GM23338 (cell line): Measurements from ENCODE around the gene CLDN7. TPM values are rescaled to one million over a fixed set of nuclear protein-coding genes. Genes with fewer than 3 reads are reported as not detected.

ENCODE experiments used
- ATAC-seq: fragments of 200-7000 bp; cut with Tn5 transposase; 3 replicates; pipeline ENCODE4 v1.9.1; 2020
- DNase-seq: peaks from one replicate; pipeline ENCODE4 v3.0.0-alpha.2; 2015; ENCODE audit warnings: low spot score
- H2AFZ ChIP-seq: fragments of 200-600 bp; sonication (generic); 2 replicates; pipeline ENCODE4 v1.8.0; 2016; ENCODE audit warnings: antibody characterized with exemption, mild to moderate bottlenecking, moderate library complexity
- H3F3A ChIP-seq: fragments of 200-600 bp; sonication (generic); replicated peaks from 2 replicates; pipeline ENCODE4 v1.8.0; 2017; ENCODE audit warnings: antibody characterized with exemption, mixed run types, low read depth
- H3K27ac ChIP-seq: fragments of 200-600 bp; sonication (generic); 2 replicates; pipeline ENCODE4 v1.6.1; 2016; ENCODE audit warnings: low read depth
- H3K27me3 ChIP-seq: fragments of 200-600 bp; sonication (generic); 2 replicates; pipeline ENCODE4 v1.8.0; 2016; ENCODE audit warnings: mild to moderate bottlenecking, mixed run types, moderate library complexity; ENCODE audit not compliant: insufficient read depth
- H3K36me3 ChIP-seq: fragments of 200-600 bp; sonication (generic); 2 replicates; pipeline ENCODE4 v1.8.0; 2016; ENCODE audit warnings: mild to moderate bottlenecking; ENCODE audit not compliant: insufficient read depth
- H3K4me1 ChIP-seq: fragments of 200-600 bp; sonication (generic); 2 replicates; pipeline ENCODE4 v1.8.0; 2016; ENCODE audit warnings: mild to moderate bottlenecking, moderate library complexity; ENCODE audit not compliant: insufficient read depth
- H3K4me2 ChIP-seq: fragments of 200-600 bp; sonication (generic); 2 replicates; pipeline ENCODE4 v1.7.1; 2017; ENCODE audit warnings: mixed run types
- H3K4me3 ChIP-seq: fragments of 200-600 bp; sonication (generic); 2 replicates; pipeline ENCODE4 v1.6.1; 2016; ENCODE audit warnings: mixed run types
- H3K79me2 ChIP-seq: fragments of 200-600 bp; sonication (generic); replicated peaks from 2 replicates; pipeline ENCODE4 v1.8.0; 2017; ENCODE audit warnings: mild to moderate bottlenecking; ENCODE audit not compliant: insufficient read depth
- H3K9me2 ChIP-seq: fragments of 200-600 bp; sonication (generic); 2 replicates; pipeline ENCODE4 v1.8.0; 2017; ENCODE audit not compliant: insufficient read depth
- H4K20me1 ChIP-seq: fragments of 200-600 bp; sonication (generic); replicated peaks from 2 replicates; pipeline ENCODE4 v1.8.0; 2017; ENCODE audit warnings: mild to moderate bottlenecking; ENCODE audit not compliant: insufficient read depth
- H3K27ac Mint-ChIP-seq: 2 replicates; pipeline ENCODE4 v1.8.0; 2020; ENCODE audit warnings: inconsistent platforms, mild to moderate bottlenecking, moderate library complexity, mixed read lengths
- H3K27me3 Mint-ChIP-seq: 3 replicates; pipeline ENCODE4 v1.8.0; 2022; ENCODE audit warnings: low read depth, mild to moderate bottlenecking, moderate library complexity, mixed read lengths, inconsistent platforms; ENCODE audit not compliant: insufficient read depth, poor library complexity
- H3K36me3 Mint-ChIP-seq: 3 replicates; pipeline ENCODE4 v1.8.0; 2021; ENCODE audit warnings: low read depth, mild to moderate bottlenecking, inconsistent platforms, moderate library complexity, mixed read lengths
- H3K4me1 Mint-ChIP-seq: 3 replicates; pipeline ENCODE4 v1.8.0; 2020; ENCODE audit warnings: mild to moderate bottlenecking, inconsistent platforms, mixed read lengths
- H3K4me3 Mint-ChIP-seq: 3 replicates; pipeline ENCODE4 v1.8.0; 2021; ENCODE audit warnings: moderate library complexity, mild to moderate bottlenecking, inconsistent platforms, mixed read lengths
- H3K9me3 Mint-ChIP-seq: 3 replicates; pipeline ENCODE4 v1.8.0; 2020; ENCODE audit warnings: moderate library complexity, mild to moderate bottlenecking, inconsistent platforms, mixed read lengths
- CTCF ChIP-seq, 2 experiments: fragments of 200-600 bp in 1 of 2; sonication (generic) in 1 of 2; conservative IDR thresholded peaks; 2 replicates each; pipeline versions ENCODE4 v1.5.1 to v1.6.1; 2016 to 2017; ENCODE audit warnings: antibody characterized with exemption in 2 of 2, low read depth in 2 of 2, mild to moderate bottlenecking in 2 of 2, moderate library complexity in 1 of 2
- EZH2 ChIP-seq: fragments of 200-600 bp; sonication (generic); IDR thresholded peaks from one replicate; pipeline ENCODE4 v1.8.0; 2017; ENCODE audit warnings: antibody characterized with exemption, mild to moderate bottlenecking, low read depth; ENCODE audit not compliant: unreplicated experiment
- EZH2phosphoT487 ChIP-seq: fragments of 200-600 bp; sonication (generic); IDR thresholded peaks from one replicate; pipeline ENCODE4 v1.8.1; 2018; ENCODE audit warnings: antibody characterized with exemption; ENCODE audit not compliant: unreplicated experiment
- POLR2AphosphoS5 ChIP-seq: IDR thresholded peaks from 2 replicates; pipeline ENCODE4 v1.6.1; 2016; ENCODE audit warnings: antibody characterized with exemption, low read depth
- STAT1 ChIP-seq: IDR thresholded peaks from one replicate; pipeline ENCODE4 v1.6.1; 2016; ENCODE audit warnings: antibody characterized with exemption; ENCODE audit not compliant: unreplicated experiment
- ZNF462 ChIP-seq: fragments of 250-450 bp; sonication (Bioruptor Pico); IDR thresholded peaks from 2 replicates; pipeline ENCODE4 v1.5.0; 2020; ENCODE audit warnings: mild to moderate bottlenecking, moderate library complexity
- microRNA counts: library from miRNA; unstranded; fragments of <30 nt; microRNA quantifications from one replicate; lab custom pipeline; 2017
- microRNA-seq: library from miRNA; unstranded; fragments of <30 nt; microRNA quantifications from one replicate; pipeline ENCODE4, GENCODE V29; 2017
- polyA plus RNA-seq: library from polyadenylated mRNA; unstranded; fragments of >200 nt; fragmentation: Nextera tagmentation; extraction: Ambion mirVana; gene quantifications from 2 replicates; pipeline ENCODE4 v1.2.1, GENCODE V29; 2016
- small RNA-seq: library from RNA; depleted of rRNA; stranded (forward); fragments of <200 nt; gene quantifications from one replicate; pipeline ENCODE3, GENCODE V24; 2014; ENCODE audit warnings: low replicate concordance
- total RNA-seq: library from RNA; depleted of rRNA; stranded (reverse); fragments of >200 nt; shearing (Covaris generic); gene quantifications from 2 replicates; pipeline ENCODE4 v1.2.3, GENCODE V29; 2014; rRNA removed

The CLDN7 gene
- total and polyA plus RNA-seq, 2 experiments from 2014 or later: 50.7 to 111 TPM

- TF ChIP-seq ZNF462 (CRISPR knock-in tag): no peak
- no peak for TF ChIP-seq EZH2
- TF ChIP-seq CTCF (conservative IDR thresholded peaks at IDR 0.05; ENCODE audit: low read depth in 2 of 2): peak; percentile 86 to 88
- no peak for TF ChIP-seq STAT1
- no peak for TF ChIP-seq EZH2phosphoT487
These were observed 48.4 kb downstream of the CLDN7 start (continued) for GRCh38 chr17:7213895-7214299.

- no peaks in the 10 kb centered on the region for H3K36me3 ChIP-seq
- ATAC-seq (no peak), DNase-seq (peak; percentile 76)
- H3K4me1 Mint-ChIP-seq: peaks cover 61% of the 10 kb centered on the region
- peaks cover 53% of the 10 kb centered on the region for H3K79me2 ChIP-seq
- H2AFZ ChIP-seq: no peak overlapping the region
- H3K4me3 Mint-ChIP-seq: peak overlapping the region; percentile 82
- H3K4me2 ChIP-seq: peak overlapping the region; percentile 98
- H4K20me1 ChIP-seq: no peaks in the 10 kb centered on the region; the same call in 1 of the 2 replicates
- peaks cover 20% of the 10 kb centered on the region for H3F3A ChIP-seq
- H3K36me3 Mint-ChIP-seq: peaks cover 3% of the 10 kb centered on the region; the same call in 2 of the 3 replicates
- H3K9me3 Mint-ChIP-seq: no peaks in the 10 kb centered on the region
- peak overlapping the region; percentile 16 for H3K27ac Mint-ChIP-seq
- peak overlapping the region; percentile 80 for H3K4me3 ChIP-seq
- H3K27me3 ChIP-seq: no peaks in the 10 kb centered on the region
- no peaks in the 10 kb centered on the region for H3K9me2 ChIP-seq
- no peak overlapping the region for H3K27ac ChIP-seq
- H3K27me3 Mint-ChIP-seq: peaks cover 26% of the 10 kb centered on the region
- TF ChIP-seq STAT1 (no peak), POLR2AphosphoS5 (peak; percentile 21; the same call in 1 of the 2 replicates)
- peaks cover 55% of the 10 kb centered on the region for H3K4me1 ChIP-seq
These were observed 50.6 kb downstream of the CLDN7 start for GRCh38 chr17:7211491-7212273.

MicroRNAs encoded within 50 kb of the gene (microRNA counts, 767-probe panel; counts per million panel counts)
- microRNA hsa-miR-324-3p (lab: Ali Mortazavi, UCI) (not detected), microRNA hsa-miR-324-5p (lab: Ali Mortazavi, UCI) (not detected)

Small RNA genes lying within 50 kb of the gene (microRNA-seq; reads per million reads assigned to microRNA genes)
- gene MIR324: 341 reads per million, percentile 80 among the genes with 10 or more reads in this experiment

Small RNA genes lying within 50 kb of the gene (small RNA-seq; reads per million reads assigned to genes)
- gene MIR324 (1.5 reads per million, percentile 74 among the genes with 10 or more reads in this experiment), gene RF00019 (not detected)

Other genes with a start within 250 kb of the CLDN7 start
Only the 30 nearest of the 35 such genes appear.
- gene SLC16A11, start 218.4 kb downstream of the CLDN7 start, total RNA-seq: 0.42 TPM in 1 of 2 replicates, not detected in the other
- gene SLC16A11, start 218.4 kb downstream of the CLDN7 start, polyA plus RNA-seq: 0.68 and 1.4 TPM in 2 replicates
- not detected in 2 replicates for gene CLEC10A, start 182.2 kb downstream of the CLDN7 start, total RNA-seq
- not detected in 2 replicates for gene CLEC10A, start 182.2 kb downstream of the CLDN7 start, polyA plus RNA-seq
- 0.97 TPM in 1 of 2 replicates, not detected in the other for gene ASGR2, start 147.7 kb downstream of the CLDN7 start, total RNA-seq
- not detected in 2 replicates for gene ASGR2, start 147.7 kb downstream of the CLDN7 start, polyA plus RNA-seq
- 5.3 and 9.0 TPM in 2 replicates for gene ASGR1, start 83.1 kb downstream of the CLDN7 start, total RNA-seq
- 5.9 and 8.3 TPM in 2 replicates for gene ASGR1, start 83.1 kb downstream of the CLDN7 start, polyA plus RNA-seq
- gene DLG4, start 42.6 kb downstream of the CLDN7 start, total RNA-seq: 28.7 and 31.0 TPM in 2 replicates
- 7.7 and 11.1 TPM in 2 replicates for gene DLG4, start 42.6 kb downstream of the CLDN7 start, polyA plus RNA-seq
- gene ACADVL, start 42.5 kb downstream of the CLDN7 start, total RNA-seq: 108 and 152 TPM in 2 replicates
- 139 and 156 TPM in 2 replicates for gene ACADVL, start 42.5 kb downstream of the CLDN7 start, polyA plus RNA-seq
- 53.9 and 80.6 TPM in 2 replicates for gene DVL2, start 28.0 kb downstream of the CLDN7 start, total RNA-seq
- 17.6 and 19.7 TPM in 2 replicates for gene DVL2, start 28.0 kb downstream of the CLDN7 start, polyA plus RNA-seq
- gene PHF23, start 23.0 kb downstream of the CLDN7 start, total RNA-seq: 33.2 and 51.0 TPM in 2 replicates
- gene PHF23, start 23.0 kb downstream of the CLDN7 start, polyA plus RNA-seq: 35.4 and 36.6 TPM in 2 replicates
- gene GABARAP, start 20.0 kb downstream of the CLDN7 start, total RNA-seq: 88.8 and 128 TPM in 2 replicates
- 497 and 520 TPM in 2 replicates for gene GABARAP, start 20.0 kb downstream of the CLDN7 start, polyA plus RNA-seq
- 93.4 and 109 TPM in 2 replicates for gene CTDNEP1, start 10.7 kb downstream of the CLDN7 start, total RNA-seq
- 48.1 and 55.2 TPM in 2 replicates for gene CTDNEP1, start 10.7 kb downstream of the CLDN7 start, polyA plus RNA-seq
- 23.2 and 41.4 TPM in 2 replicates for gene ELP5, start 10.3 kb downstream of the CLDN7 start, total RNA-seq
- gene ELP5, start 10.3 kb downstream of the CLDN7 start, polyA plus RNA-seq: 38.3 and 40.9 TPM in 2 replicates
- gene SLC2A4, start 19.2 kb upstream of the CLDN7 start, total RNA-seq: 10.2 and 13.6 TPM in 2 replicates
- 6.3 and 6.9 TPM in 2 replicates for gene SLC2A4, start 19.2 kb upstream of the CLDN7 start, polyA plus RNA-seq
- 20.6 and 36.5 TPM in 2 replicates for gene YBX2, start 32.2 kb upstream of the CLDN7 start, total RNA-seq
- 22.1 and 22.5 TPM in 2 replicates for gene YBX2, start 32.2 kb upstream of the CLDN7 start, polyA plus RNA-seq
- gene EIF5A, start 45.1 kb upstream of the CLDN7 start, total RNA-seq: 791 and 833 TPM in 2 replicates
- 1,562 and 1,621 TPM in 2 replicates for gene EIF5A, start 45.1 kb upstream of the CLDN7 start, polyA plus RNA-seq
- 64.8 and 83.4 TPM in 2 replicates for gene GPS2, start 52.9 kb upstream of the CLDN7 start, total RNA-seq
- 117 and 122 TPM in 2 replicates for gene GPS2, start 52.9 kb upstream of the CLDN7 start, polyA plus RNA-seq
- gene NEURL4, start 66.9 kb upstream of the CLDN7 start, total RNA-seq: 36.8 and 42.3 TPM in 2 replicates
- gene NEURL4, start 66.9 kb upstream of the CLDN7 start, polyA plus RNA-seq: 6.3 and 6.7 TPM in 2 replicates
- gene ACAP1, start 74.1 kb upstream of the CLDN7 start, total RNA-seq: 30.7 and 35.8 TPM in 2 replicates
- 40.1 and 43.9 TPM in 2 replicates for gene ACAP1, start 74.1 kb upstream of the CLDN7 start, polyA plus RNA-seq
- 7.7 and 8.8 TPM in 2 replicates for gene KCTD11, start 89.7 kb upstream of the CLDN7 start, total RNA-seq
- 2.2 and 2.3 TPM in 2 replicates for gene KCTD11, start 89.7 kb upstream of the CLDN7 start, polyA plus RNA-seq
- not detected in 2 replicates for gene TMEM95, start 92.7 kb upstream of the CLDN7 start, total RNA-seq
- gene TMEM95, start 92.7 kb upstream of the CLDN7 start, polyA plus RNA-seq: not detected in 2 replicates
- gene TNK1, start 118.6 kb upstream of the CLDN7 start, total RNA-seq: 8.9 and 15.0 TPM in 2 replicates
- gene TNK1, start 118.6 kb upstream of the CLDN7 start, polyA plus RNA-seq: 6.1 TPM in 2 replicates
- 34.3 and 41.7 TPM in 2 replicates for gene PLSCR3, start 132.0 kb upstream of the CLDN7 start, total RNA-seq
- gene PLSCR3, start 132.0 kb upstream of the CLDN7 start, polyA plus RNA-seq: 29.5 and 30.0 TPM in 2 replicates
- 127 and 138 TPM in 2 replicates for gene TMEM256, start 141.6 kb upstream of the CLDN7 start, total RNA-seq
- 197 and 227 TPM in 2 replicates for gene TMEM256, start 141.6 kb upstream of the CLDN7 start, polyA plus RNA-seq
- 26.8 and 38.7 TPM in 2 replicates for gene NLGN2, start 145.4 kb upstream of the CLDN7 start, total RNA-seq
- 14.4 TPM in 2 replicates for gene NLGN2, start 145.4 kb upstream of the CLDN7 start, polyA plus RNA-seq
- gene SPEM1, start 157.8 kb upstream of the CLDN7 start, total RNA-seq: not detected in 2 replicates
- not detected in 2 replicates for gene SPEM1, start 157.8 kb upstream of the CLDN7 start, polyA plus RNA-seq
- not detected in 2 replicates for gene SPEM2, start 163.1 kb upstream of the CLDN7 start, total RNA-seq
- gene SPEM2, start 163.1 kb upstream of the CLDN7 start, polyA plus RNA-seq: not detected in 2 replicates
- not detected in 2 replicates for gene SPEM3, start 166.4 kb upstream of the CLDN7 start, total RNA-seq
- gene SPEM3, start 166.4 kb upstream of the CLDN7 start, polyA plus RNA-seq: not detected in 2 replicates
- 15.1 and 23.2 TPM in 2 replicates for gene TMEM102, start 173.0 kb upstream of the CLDN7 start, total RNA-seq
- 6.1 and 6.4 TPM in 2 replicates for gene TMEM102, start 173.0 kb upstream of the CLDN7 start, polyA plus RNA-seq
- gene FGF11, start 177.0 kb upstream of the CLDN7 start, total RNA-seq: 16.6 TPM in 2 replicates
- gene FGF11, start 177.0 kb upstream of the CLDN7 start, polyA plus RNA-seq: 11.1 and 13.3 TPM in 2 replicates
- gene CHRNB1, start 182.6 kb upstream of the CLDN7 start, total RNA-seq: 11.2 and 12.0 TPM in 2 replicates
- gene CHRNB1, start 182.6 kb upstream of the CLDN7 start, polyA plus RNA-seq: 10.0 and 11.1 TPM in 2 replicates
- gene ZBTB4, start 217.2 kb upstream of the CLDN7 start, total RNA-seq: 6.9 and 11.2 TPM in 2 replicates
- gene ZBTB4, start 217.2 kb upstream of the CLDN7 start, polyA plus RNA-seq: 3.6 and 4.2 TPM in 2 replicates